GM23338 (cell line): ENCODE data around the gene CALML3. TPM values are rescaled to one million over a fixed set of nuclear protein-coding genes. Genes with fewer than 3 reads are reported as not detected.

Experiments used
- ATAC-seq: fragments of 200-7000 bp; cut with Tn5 transposase; 3 replicates; pipeline ENCODE4 v1.9.1; 2020
- DNase-seq: peaks from one replicate; pipeline ENCODE4 v3.0.0-alpha.2; 2015; ENCODE audit warnings: low spot score
- H2AFZ ChIP-seq: fragments of 200-600 bp; sonication (generic); 2 replicates; pipeline ENCODE4 v1.8.0; 2016; ENCODE audit warnings: antibody characterized with exemption, mild to moderate bottlenecking, moderate library complexity
- H3F3A ChIP-seq: fragments of 200-600 bp; sonication (generic); replicated peaks from 2 replicates; pipeline ENCODE4 v1.8.0; 2017; ENCODE audit warnings: antibody characterized with exemption, mixed run types, low read depth
- H3K27ac ChIP-seq: fragments of 200-600 bp; sonication (generic); 2 replicates; pipeline ENCODE4 v1.6.1; 2016; ENCODE audit warnings: low read depth
- H3K27me3 ChIP-seq: fragments of 200-600 bp; sonication (generic); 2 replicates; pipeline ENCODE4 v1.8.0; 2016; ENCODE audit warnings: mild to moderate bottlenecking, mixed run types, moderate library complexity; ENCODE audit not compliant: insufficient read depth
- H3K36me3 ChIP-seq: fragments of 200-600 bp; sonication (generic); 2 replicates; pipeline ENCODE4 v1.8.0; 2016; ENCODE audit warnings: mild to moderate bottlenecking; ENCODE audit not compliant: insufficient read depth
- H3K4me1 ChIP-seq: fragments of 200-600 bp; sonication (generic); 2 replicates; pipeline ENCODE4 v1.8.0; 2016; ENCODE audit warnings: mild to moderate bottlenecking, moderate library complexity; ENCODE audit not compliant: insufficient read depth
- H3K4me2 ChIP-seq: fragments of 200-600 bp; sonication (generic); 2 replicates; pipeline ENCODE4 v1.7.1; 2017; ENCODE audit warnings: mixed run types
- H3K4me3 ChIP-seq: fragments of 200-600 bp; sonication (generic); 2 replicates; pipeline ENCODE4 v1.6.1; 2016; ENCODE audit warnings: mixed run types
- H3K79me2 ChIP-seq: fragments of 200-600 bp; sonication (generic); replicated peaks from 2 replicates; pipeline ENCODE4 v1.8.0; 2017; ENCODE audit warnings: mild to moderate bottlenecking; ENCODE audit not compliant: insufficient read depth
- H3K9me2 ChIP-seq: fragments of 200-600 bp; sonication (generic); 2 replicates; pipeline ENCODE4 v1.8.0; 2017; ENCODE audit not compliant: insufficient read depth
- H4K20me1 ChIP-seq: fragments of 200-600 bp; sonication (generic); replicated peaks from 2 replicates; pipeline ENCODE4 v1.8.0; 2017; ENCODE audit warnings: mild to moderate bottlenecking; ENCODE audit not compliant: insufficient read depth
- H3K27ac Mint-ChIP-seq: 2 replicates; pipeline ENCODE4 v1.8.0; 2020; ENCODE audit warnings: inconsistent platforms, mild to moderate bottlenecking, moderate library complexity, mixed read lengths
- H3K27me3 Mint-ChIP-seq: 3 replicates; pipeline ENCODE4 v1.8.0; 2022; ENCODE audit warnings: low read depth, mild to moderate bottlenecking, moderate library complexity, mixed read lengths, inconsistent platforms; ENCODE audit not compliant: insufficient read depth, poor library complexity
- H3K36me3 Mint-ChIP-seq: 3 replicates; pipeline ENCODE4 v1.8.0; 2021; ENCODE audit warnings: low read depth, mild to moderate bottlenecking, inconsistent platforms, moderate library complexity, mixed read lengths
- H3K4me1 Mint-ChIP-seq: 3 replicates; pipeline ENCODE4 v1.8.0; 2020; ENCODE audit warnings: mild to moderate bottlenecking, inconsistent platforms, mixed read lengths
- H3K4me3 Mint-ChIP-seq: 3 replicates; pipeline ENCODE4 v1.8.0; 2021; ENCODE audit warnings: moderate library complexity, mild to moderate bottlenecking, inconsistent platforms, mixed read lengths
- H3K9me3 Mint-ChIP-seq: 3 replicates; pipeline ENCODE4 v1.8.0; 2020; ENCODE audit warnings: moderate library complexity, mild to moderate bottlenecking, inconsistent platforms, mixed read lengths
- CREB1 ChIP-seq: fragments of 250-450 bp; sonication (Bioruptor Pico); IDR thresholded peaks from 2 replicates; pipeline ENCODE4 v1.5.0; 2020; ENCODE audit warnings: low read depth, mild to moderate bottlenecking, moderate library complexity
- CTCF ChIP-seq, 2 experiments: fragments of 200-600 bp in 1 of 2; sonication (generic) in 1 of 2; conservative IDR thresholded peaks; 2 replicates each; pipeline versions ENCODE4 v1.5.1 to v1.6.1; 2016 to 2017; ENCODE audit warnings: antibody characterized with exemption in 2 of 2, low read depth in 2 of 2, mild to moderate bottlenecking in 2 of 2, moderate library complexity in 1 of 2
- ETS1 ChIP-seq: IDR thresholded peaks from 2 replicates; pipeline ENCODE4 v1.6.1; 2016; ENCODE audit warnings: antibody characterized with exemption
- EZH2phosphoT487 ChIP-seq: fragments of 200-600 bp; sonication (generic); IDR thresholded peaks from one replicate; pipeline ENCODE4 v1.8.1; 2018; ENCODE audit warnings: antibody characterized with exemption; ENCODE audit not compliant: unreplicated experiment
- JUNB ChIP-seq: IDR thresholded peaks from one replicate; pipeline ENCODE4 v1.6.1; 2016; ENCODE audit warnings: antibody characterized with exemption; ENCODE audit not compliant: unreplicated experiment
- NANOG ChIP-seq: IDR thresholded peaks from 2 replicates; pipeline ENCODE4 v1.6.1; 2016; ENCODE audit warnings: antibody characterized with exemption, borderline replicate concordance
- POLR2AphosphoS5 ChIP-seq: IDR thresholded peaks from 2 replicates; pipeline ENCODE4 v1.6.1; 2016; ENCODE audit warnings: antibody characterized with exemption, low read depth
- STAT1 ChIP-seq: IDR thresholded peaks from one replicate; pipeline ENCODE4 v1.6.1; 2016; ENCODE audit warnings: antibody characterized with exemption; ENCODE audit not compliant: unreplicated experiment
- ZNF331 ChIP-seq: fragments of 250-450 bp; sonication (Bioruptor Pico); IDR thresholded peaks from 2 replicates; pipeline ENCODE4 v1.5.0; 2020; ENCODE audit warnings: low read depth, mild to moderate bottlenecking, moderate library complexity
- ZNF462 ChIP-seq: fragments of 250-450 bp; sonication (Bioruptor Pico); IDR thresholded peaks from 2 replicates; pipeline ENCODE4 v1.5.0; 2020; ENCODE audit warnings: mild to moderate bottlenecking, moderate library complexity
- polyA plus RNA-seq: library from polyadenylated mRNA; unstranded; fragments of >200 nt; fragmentation: Nextera tagmentation; extraction: Ambion mirVana; gene quantifications from 2 replicates; pipeline ENCODE4 v1.2.1, GENCODE V29; 2016
- total RNA-seq: library from RNA; depleted of rRNA; stranded (reverse); fragments of >200 nt; shearing (Covaris generic); gene quantifications from 2 replicates; pipeline ENCODE4 v1.2.3, GENCODE V29; 2014
- TF ChIP-seq, protein P1 (sequence below): IDR thresholded peaks from one replicate; pipeline ENCODE4 v1.6.1; 2018; ENCODE audit warnings: antibody characterized with exemption; ENCODE audit not compliant: unreplicated experiment

The CALML3 gene
- total and polyA plus RNA-seq, 2 experiments from 2014 or later: not detected

- no peak for ATAC-seq
- H3K4me2 ChIP-seq: no peak overlapping the region
These were observed 41.9 kb downstream of the CALML3 start for GRCh38 chr10:5566614-5567013.

More at GRCh38 chr10:5566614-5567013, 41.9 kb downstream of the CALML3 start:
- DNase-seq: no peak
- Histone ChIP-seq H2AFZ (no peak overlapping the region), H3F3A (no peaks in the 10 kb centered on the region), H3K79me2 (no peaks in the 10 kb centered on the region), H4K20me1 (no peaks in the 10 kb centered on the region), H3K9me2 (no peaks in the 10 kb centered on the region), H3K27ac (no peak overlapping the region), H3K4me3 (no peak overlapping the region), H3K27me3 (no peaks in the 10 kb centered on the region), H3K4me1 (no peaks in the 10 kb centered on the region), H3K36me3 (no peaks in the 10 kb centered on the region)
- H3K9me3 Mint-ChIP-seq: no peaks in the 10 kb centered on the region
- TF ChIP-seq ETS1: no peak
- TF ChIP-seq ZNF331 (CRISPR knock-in tag): no peak
- no peak for TF ChIP-seq CREB1 (CRISPR knock-in tag)
- TF ChIP-seq, protein P1, sequence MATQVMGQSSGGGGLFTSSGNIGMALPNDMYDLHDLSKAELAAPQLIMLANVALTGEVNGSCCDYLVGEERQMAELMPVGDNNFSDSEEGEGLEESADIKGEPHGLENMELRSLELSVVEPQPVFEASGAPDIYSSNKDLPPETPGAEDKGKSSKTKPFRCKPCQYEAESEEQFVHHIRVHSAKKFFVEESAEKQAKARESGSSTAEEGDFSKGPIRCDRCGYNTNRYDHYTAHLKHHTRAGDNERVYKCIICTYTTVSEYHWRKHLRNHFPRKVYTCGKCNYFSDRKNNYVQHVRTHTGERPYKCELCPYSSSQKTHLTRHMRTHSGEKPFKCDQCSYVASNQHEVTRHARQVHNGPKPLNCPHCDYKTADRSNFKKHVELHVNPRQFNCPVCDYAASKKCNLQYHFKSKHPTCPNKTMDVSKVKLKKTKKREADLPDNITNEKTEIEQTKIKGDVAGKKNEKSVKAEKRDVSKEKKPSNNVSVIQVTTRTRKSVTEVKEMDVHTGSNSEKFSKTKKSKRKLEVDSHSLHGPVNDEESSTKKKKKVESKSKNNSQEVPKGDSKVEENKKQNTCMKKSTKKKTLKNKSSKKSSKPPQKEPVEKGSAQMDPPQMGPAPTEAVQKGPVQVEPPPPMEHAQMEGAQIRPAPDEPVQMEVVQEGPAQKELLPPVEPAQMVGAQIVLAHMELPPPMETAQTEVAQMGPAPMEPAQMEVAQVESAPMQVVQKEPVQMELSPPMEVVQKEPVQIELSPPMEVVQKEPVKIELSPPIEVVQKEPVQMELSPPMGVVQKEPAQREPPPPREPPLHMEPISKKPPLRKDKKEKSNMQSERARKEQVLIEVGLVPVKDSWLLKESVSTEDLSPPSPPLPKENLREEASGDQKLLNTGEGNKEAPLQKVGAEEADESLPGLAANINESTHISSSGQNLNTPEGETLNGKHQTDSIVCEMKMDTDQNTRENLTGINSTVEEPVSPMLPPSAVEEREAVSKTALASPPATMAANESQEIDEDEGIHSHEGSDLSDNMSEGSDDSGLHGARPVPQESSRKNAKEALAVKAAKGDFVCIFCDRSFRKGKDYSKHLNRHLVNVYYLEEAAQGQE: no peak
- TF ChIP-seq ZNF462: no peak
- no peak for TF ChIP-seq JUNB
- TF ChIP-seq EZH2phosphoT487: no peak
- no peak for TF ChIP-seq POLR2AphosphoS5
- no peak for TF ChIP-seq NANOG
- no peak for TF ChIP-seq STAT1
- TF ChIP-seq CTCF (conservative IDR thresholded peaks at IDR 0.05; ENCODE audit: low read depth in 2 of 2): no peak
- H3K27me3 Mint-ChIP-seq: peaks cover 7% of the 10 kb centered on the region
- no peak overlapping the region for H3K4me3 Mint-ChIP-seq
- H3K4me1 Mint-ChIP-seq: peaks cover 5% of the 10 kb centered on the region; the same call in 2 of the 3 replicates
- no peaks in the 10 kb centered on the region; the same call in 2 of the 3 replicates for H3K36me3 Mint-ChIP-seq
- H3K27ac Mint-ChIP-seq: no peak overlapping the region
